OCI-LY7 (cell line): ENCODE results near the gene PAQR5.

Experiments used
- EZH2phosphoT487 ChIP-seq: fragments of 200-600 bp; sonication (generic); IDR thresholded peaks from 2 replicates; pipeline ENCODE4 v1.6.1; 2018; ENCODE audit warnings: low read depth, borderline replicate concordance, mild to moderate bottlenecking, mixed run types, antibody characterized with exemption, low read length, moderate library complexity, mixed read lengths
- TF ChIP-seq, protein P1 (sequence below): fragments of 200-600 bp; sonication (generic); conservative IDR thresholded peaks from 2 replicates; pipeline ENCODE4 v1.5.1; 2014; ENCODE audit warnings: mild to moderate bottlenecking, antibody characterized with exemption, low read length, moderate library complexity, mixed read lengths

DNA sequence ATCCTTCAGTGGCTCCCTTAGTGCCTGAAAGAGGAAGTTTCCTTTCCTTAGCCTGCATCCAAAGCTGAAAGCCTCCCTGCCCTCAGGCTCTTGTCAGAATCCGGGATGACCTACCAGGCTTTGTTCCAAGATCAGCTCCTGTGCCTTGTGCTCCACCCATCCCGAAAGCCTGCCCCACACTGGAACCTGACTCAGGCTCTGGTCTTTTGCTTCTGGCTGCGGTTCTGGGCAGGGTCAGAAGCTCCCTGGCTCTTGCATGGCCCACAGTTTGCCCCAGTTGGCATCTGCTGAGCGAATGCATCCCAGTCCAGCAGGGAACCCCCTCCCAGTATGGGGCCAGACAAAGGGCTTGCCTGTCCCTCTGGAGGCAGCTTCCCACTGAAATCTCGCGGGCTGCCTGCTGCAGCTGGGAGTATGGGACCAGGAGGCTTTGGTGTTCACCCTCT, 89.6 kb downstream of the PAQR5 start:
- TF ChIP-seq, protein P1, sequence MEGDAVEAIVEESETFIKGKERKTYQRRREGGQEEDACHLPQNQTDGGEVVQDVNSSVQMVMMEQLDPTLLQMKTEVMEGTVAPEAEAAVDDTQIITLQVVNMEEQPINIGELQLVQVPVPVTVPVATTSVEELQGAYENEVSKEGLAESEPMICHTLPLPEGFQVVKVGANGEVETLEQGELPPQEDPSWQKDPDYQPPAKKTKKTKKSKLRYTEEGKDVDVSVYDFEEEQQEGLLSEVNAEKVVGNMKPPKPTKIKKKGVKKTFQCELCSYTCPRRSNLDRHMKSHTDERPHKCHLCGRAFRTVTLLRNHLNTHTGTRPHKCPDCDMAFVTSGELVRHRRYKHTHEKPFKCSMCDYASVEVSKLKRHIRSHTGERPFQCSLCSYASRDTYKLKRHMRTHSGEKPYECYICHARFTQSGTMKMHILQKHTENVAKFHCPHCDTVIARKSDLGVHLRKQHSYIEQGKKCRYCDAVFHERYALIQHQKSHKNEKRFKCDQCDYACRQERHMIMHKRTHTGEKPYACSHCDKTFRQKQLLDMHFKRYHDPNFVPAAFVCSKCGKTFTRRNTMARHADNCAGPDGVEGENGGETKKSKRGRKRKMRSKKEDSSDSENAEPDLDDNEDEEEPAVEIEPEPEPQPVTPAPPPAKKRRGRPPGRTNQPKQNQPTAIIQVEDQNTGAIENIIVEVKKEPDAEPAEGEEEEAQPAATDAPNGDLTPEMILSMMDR = no peak
- TF ChIP-seq EZH2phosphoT487 = no peak
